Stimulated activated CD8-positive, alpha-beta memory T cell treated with anti-CD3 and anti-CD28 coated beads, Interleukin-12 subunit alpha, Interleukin-12 subunit beta, amount 100 ng/mL, for 4 hours (primary cell): ENCODE results near the gene GMPPB.

Experiments
- DNase-seq: peaks from one replicate; pipeline ENCODE4 v3.0.0-alpha.2; 2020; ENCODE audit warnings: low read depth

Gene GMPPB

GRCh38 chr3:49727924-49728361, 4.2 kb upstream of the GMPPB start:
- no peak for DNase-seq

- no peak for DNase-seq
These were observed 3.6 kb upstream of the GMPPB start for GRCh38 chr3:49727154-49727923.

- no peak for DNase-seq
These were observed 2.3 kb upstream of the GMPPB start for GRCh38 chr3:49725906-49726681.

GRCh38 chr3:49724586-49724985, 835 bp upstream of the GMPPB start:
- DNase-seq, result no peak

- no peak for DNase-seq
These were observed 489 bp downstream of the GMPPB start for GRCh38 chr3:49723296-49723627.

GRCh38 chr3:49722896-49723295, 855 bp downstream of the GMPPB start:
- DNase-seq, result no peak

GRCh38 chr3:49721896-49722781, 1.6 kb downstream of the GMPPB start:
- DNase-seq, result no peak

GRCh38 chr3:49721596-49721895, 2.2 kb downstream of the GMPPB start:
- DNase-seq, result no peak

- DNase-seq, result no peak
These were observed 2.7 kb downstream of the GMPPB start for GRCh38 chr3:49720855-49721595.

- peak; percentile 81 for DNase-seq
These were observed 4.4 kb downstream of the GMPPB start, which contains the start of gene AMIGO3 for GRCh38 chr3:49719214-49719884. TSS of gene AMIGO3 (minus strand) at chr3:49719684. CDS start at chr3:49719465, 219 bp downstream.

- no peak for DNase-seq
These were observed 4.9 kb downstream of the GMPPB start for GRCh38 chr3:49718858-49719213.

- DNase-seq, result no peak
These were observed 5.5 kb downstream of the GMPPB start for GRCh38 chr3:49717959-49718857.

GRCh38 chr3:49717211-49717958, 6.4 kb downstream of the GMPPB start:
- no peak for DNase-seq

GRCh38 chr3:49716691-49717210, 7.0 kb downstream of the GMPPB start:
- DNase-seq, result no peak

GRCh38 chr3:49716169-49716568, 7.6 kb downstream of the GMPPB start:
- no peak for DNase-seq

GRCh38 chr3:49715611-49716121, 8.1 kb downstream of the GMPPB start:
- DNase-seq, result no peak

GRCh38 chr3:49714728-49715550, 8.8 kb downstream of the GMPPB start:
- DNase-seq, result no peak
